HG03039 (cell line): ENCODE measurements around the gene AKR1D1.

Experiments used
- ATAC-seq: cut with Tn5 transposase; IDR thresholded peaks from one replicate; pipeline ENCODE4 v1.9.1; 2021; ENCODE audit warnings: mild to moderate bottlenecking, moderate library complexity; ENCODE audit not compliant: unreplicated experiment

AKR1D1 gene

DNA sequence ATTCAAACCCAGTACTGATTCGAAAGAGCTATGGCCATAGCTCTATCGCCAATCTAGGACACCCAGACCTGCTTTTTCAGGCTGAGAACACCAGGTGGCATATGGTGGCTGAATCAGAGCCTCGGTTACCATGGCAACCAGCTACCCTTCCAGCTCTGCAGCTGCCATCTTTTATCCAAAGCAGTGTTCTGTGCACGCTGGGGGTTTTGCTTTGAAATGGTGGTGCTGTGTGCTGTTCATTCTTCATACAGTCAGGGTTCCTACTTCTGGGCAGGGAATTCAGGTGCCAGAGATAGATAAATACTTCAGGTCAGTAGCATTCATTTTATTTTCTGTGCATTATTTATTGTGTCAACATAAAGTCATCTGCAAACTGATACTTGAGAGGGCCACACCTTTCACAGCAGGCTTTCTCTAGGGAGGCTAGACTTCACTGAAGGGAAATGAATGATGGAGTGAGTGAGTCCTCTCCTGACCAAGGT is 85.4 kb downstream of the AKR1D1 start:
- ATAC-seq: peak; percentile 100

GRCh38 chr7:138162236-138162635 is 86.0 kb downstream of the AKR1D1 start:
- no peak for ATAC-seq

- ATAC-seq: no peak
Observed at GRCh38 chr7:138163800-138164199, 87.5 kb downstream of the AKR1D1 start.

DNA sequence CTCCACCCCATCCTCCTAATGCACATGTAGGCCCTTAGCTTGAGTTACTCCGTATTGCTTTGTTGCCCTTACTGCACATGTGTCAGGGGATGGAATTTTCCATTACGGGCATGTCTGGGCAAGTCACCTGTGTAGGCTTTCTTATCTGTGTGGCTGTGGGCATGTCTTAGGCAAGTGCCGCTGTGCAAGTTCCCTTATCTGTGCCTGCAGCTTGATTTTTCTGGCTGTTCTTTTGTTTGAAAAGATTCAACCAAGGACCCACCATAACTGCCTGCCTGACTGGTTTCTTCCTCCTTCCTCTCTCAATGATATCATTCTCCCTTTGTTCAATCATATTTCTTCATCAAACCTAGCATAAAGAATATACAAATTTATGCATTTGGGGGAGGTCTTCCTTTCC is 88.5 kb downstream of the AKR1D1 start:
- ATAC-seq: no peak

- no peak for ATAC-seq
Observed at GRCh38 chr7:138166681-138167080, 90.4 kb downstream of the AKR1D1 start.

DNA sequence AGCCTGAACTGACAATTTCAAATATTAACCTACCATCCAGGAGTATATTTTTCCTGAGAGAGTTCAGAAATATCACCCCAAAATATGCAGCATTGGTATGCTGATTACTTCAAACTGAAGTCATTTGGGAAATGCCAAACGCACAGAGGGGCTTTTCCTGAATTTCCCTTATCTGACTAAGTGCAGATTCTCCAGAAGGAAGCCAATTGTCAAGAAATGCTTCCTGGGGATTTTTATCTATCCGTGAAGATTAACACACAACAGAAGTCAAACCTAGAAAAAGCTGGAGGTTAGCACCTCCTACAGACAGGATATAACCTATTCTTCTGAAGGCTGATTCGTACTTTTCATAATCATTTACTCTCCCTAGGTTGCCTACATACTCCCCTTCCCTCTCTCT is 91.0 kb downstream of the AKR1D1 start:
- ATAC-seq: no peak

DNA sequence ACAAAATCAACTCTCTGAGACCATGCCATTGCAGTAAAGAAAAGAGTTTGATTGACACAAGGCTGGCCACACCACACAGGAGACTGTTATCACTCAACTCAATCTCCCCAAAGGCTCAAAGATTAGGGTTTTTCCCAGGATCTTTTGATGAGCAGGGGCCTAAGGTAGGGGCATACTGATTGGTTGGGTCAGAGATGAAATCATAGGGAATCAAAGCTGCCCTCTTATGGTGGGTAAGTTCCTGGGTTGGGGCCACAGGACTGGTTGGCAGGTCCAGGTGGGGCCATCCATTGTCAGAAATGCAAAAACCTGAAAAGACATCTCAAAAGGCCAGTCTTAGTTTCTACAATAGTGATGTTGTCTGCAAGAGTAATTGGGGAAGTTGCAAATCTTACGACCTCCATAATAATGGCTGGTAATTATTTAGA is 91.6 kb downstream of the AKR1D1 start:
- ATAC-seq: no peak
